ENCODE data around the gene NOX5. TPM values are rescaled to one million over a fixed set of nuclear protein-coding genes. Genes with fewer than 3 reads are reported as not detected.

Gene NOX5
- total RNA-seq, 1 donor from 2014 or later, result not detected

DNA sequence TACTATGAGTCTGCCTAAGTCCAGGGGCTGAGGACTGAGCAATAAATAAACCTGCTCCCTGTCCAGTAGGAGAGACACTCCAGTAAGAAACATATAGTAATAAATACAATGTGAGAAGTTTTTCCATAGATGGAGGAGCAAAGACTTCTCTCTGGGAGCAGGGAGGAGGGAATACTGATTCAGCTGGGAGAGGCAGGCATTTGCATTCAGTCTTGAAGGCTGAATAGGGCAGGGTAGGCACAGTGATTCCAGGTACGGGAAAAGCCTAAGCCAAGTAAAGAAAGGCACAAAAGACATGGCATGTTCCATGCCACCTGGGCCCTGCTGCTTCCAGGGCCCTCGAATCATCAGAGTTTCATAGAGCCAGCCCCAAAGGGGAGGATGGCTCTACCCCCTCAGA is 86.3 kb downstream of the NOX5 start:
- H3K4me3 Mint-ChIP-seq (ENCODE audit: low read depth), result no peak overlapping the region
- no peak for DNase-seq (ENCODE audit: low spot score, unreplicated experiment)
- H3K4me1 Mint-ChIP-seq (ENCODE audit: low read depth), result peaks cover 7% of the 10 kb centered on the region
- TF ChIP-seq, protein P1, sequence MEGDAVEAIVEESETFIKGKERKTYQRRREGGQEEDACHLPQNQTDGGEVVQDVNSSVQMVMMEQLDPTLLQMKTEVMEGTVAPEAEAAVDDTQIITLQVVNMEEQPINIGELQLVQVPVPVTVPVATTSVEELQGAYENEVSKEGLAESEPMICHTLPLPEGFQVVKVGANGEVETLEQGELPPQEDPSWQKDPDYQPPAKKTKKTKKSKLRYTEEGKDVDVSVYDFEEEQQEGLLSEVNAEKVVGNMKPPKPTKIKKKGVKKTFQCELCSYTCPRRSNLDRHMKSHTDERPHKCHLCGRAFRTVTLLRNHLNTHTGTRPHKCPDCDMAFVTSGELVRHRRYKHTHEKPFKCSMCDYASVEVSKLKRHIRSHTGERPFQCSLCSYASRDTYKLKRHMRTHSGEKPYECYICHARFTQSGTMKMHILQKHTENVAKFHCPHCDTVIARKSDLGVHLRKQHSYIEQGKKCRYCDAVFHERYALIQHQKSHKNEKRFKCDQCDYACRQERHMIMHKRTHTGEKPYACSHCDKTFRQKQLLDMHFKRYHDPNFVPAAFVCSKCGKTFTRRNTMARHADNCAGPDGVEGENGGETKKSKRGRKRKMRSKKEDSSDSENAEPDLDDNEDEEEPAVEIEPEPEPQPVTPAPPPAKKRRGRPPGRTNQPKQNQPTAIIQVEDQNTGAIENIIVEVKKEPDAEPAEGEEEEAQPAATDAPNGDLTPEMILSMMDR (IDR thresholded peaks at IDR 0.05; ENCODE audit: unreplicated experiment), result no peak
- no peak overlapping the region for H3K27ac Mint-ChIP-seq
- peaks cover 18% of the 10 kb centered on the region for H3K27me3 Mint-ChIP-seq
- peaks cover 3% of the 10 kb centered on the region for H3K9me3 Mint-ChIP-seq (ENCODE audit: low read depth)
- H3K36me3 Mint-ChIP-seq (ENCODE audit: insufficient read depth), result no peaks in the 10 kb centered on the region

GRCh38 chr15:69104050-69104750 is 89.7 kb downstream of the NOX5 start:
- peaks cover 7% of the 10 kb centered on the region for H3K4me1 Mint-ChIP-seq (ENCODE audit: low read depth)
- no peak overlapping the region for H3K4me3 Mint-ChIP-seq (ENCODE audit: low read depth)
- no peaks in the 10 kb centered on the region for H3K9me3 Mint-ChIP-seq (ENCODE audit: low read depth)
- no peak overlapping the region for H3K27ac Mint-ChIP-seq
- peaks cover 30% of the 10 kb centered on the region for H3K27me3 Mint-ChIP-seq
- TF ChIP-seq, protein P1 (IDR thresholded peaks at IDR 0.05; ENCODE audit: unreplicated experiment), result no peak
- no peak for DNase-seq (ENCODE audit: low spot score, unreplicated experiment)
- no peaks in the 10 kb centered on the region for H3K36me3 Mint-ChIP-seq (ENCODE audit: insufficient read depth)

GRCh38 chr15:69105451-69105985 is 91.0 kb downstream of the NOX5 start:
- H3K27ac Mint-ChIP-seq, result no peak overlapping the region
- TF ChIP-seq, protein P1 (IDR thresholded peaks at IDR 0.05; ENCODE audit: unreplicated experiment), result no peak
- H3K9me3 Mint-ChIP-seq (ENCODE audit: low read depth), result no peaks in the 10 kb centered on the region
- H3K4me3 Mint-ChIP-seq (ENCODE audit: low read depth), result no peak overlapping the region
- H3K27me3 Mint-ChIP-seq, result peaks cover 29% of the 10 kb centered on the region
- no peak for DNase-seq (ENCODE audit: low spot score, unreplicated experiment)
- H3K4me1 Mint-ChIP-seq (ENCODE audit: low read depth), result peaks cover 7% of the 10 kb centered on the region
- no peaks in the 10 kb centered on the region for H3K36me3 Mint-ChIP-seq (ENCODE audit: insufficient read depth)

- TF ChIP-seq, protein P1 (IDR thresholded peaks at IDR 0.05; ENCODE audit: unreplicated experiment), result no peak
- no peaks in the 10 kb centered on the region for H3K9me3 Mint-ChIP-seq (ENCODE audit: low read depth)
- no peaks in the 10 kb centered on the region for H3K36me3 Mint-ChIP-seq (ENCODE audit: insufficient read depth)
- H3K4me3 Mint-ChIP-seq (ENCODE audit: low read depth), result no peak overlapping the region
- H3K4me1 Mint-ChIP-seq (ENCODE audit: low read depth), result peaks cover 5% of the 10 kb centered on the region
- no peak for DNase-seq (ENCODE audit: low spot score, unreplicated experiment)
- no peak overlapping the region for H3K27ac Mint-ChIP-seq
- peaks cover 25% of the 10 kb centered on the region for H3K27me3 Mint-ChIP-seq
These were observed 92.6 kb downstream of the NOX5 start for GRCh38 chr15:69107025-69107620.

Other genes starting within 250 kb of the NOX5 start
- gene ANP32A, start 193.8 kb upstream of the NOX5 start, total RNA-seq, result 263 and 279 TPM in 2 replicates
- gene SPESP1, start 84.2 kb upstream of the NOX5 start, total RNA-seq, result not detected in 2 replicates
- 17.6 and 18.0 TPM in 2 replicates for gene GLCE, start 145.9 kb downstream of the NOX5 start, total RNA-seq